C1 segment of cervical spinal cord (tissue), 14 donors: ENCODE measurements around the gene FANCD2.
"Not testable (repeated sequence)": the region's sequence is repeated elsewhere in the genome, so short reads cannot be mapped to it uniquely, and the experiment has no call there.

Source experiments
- DNase-seq, 14 donors: peaks; one replicate each; lab custom pipeline; 2025; lab: John Stamatoyannopoulos, UW

The FANCD2 gene

DNA sequence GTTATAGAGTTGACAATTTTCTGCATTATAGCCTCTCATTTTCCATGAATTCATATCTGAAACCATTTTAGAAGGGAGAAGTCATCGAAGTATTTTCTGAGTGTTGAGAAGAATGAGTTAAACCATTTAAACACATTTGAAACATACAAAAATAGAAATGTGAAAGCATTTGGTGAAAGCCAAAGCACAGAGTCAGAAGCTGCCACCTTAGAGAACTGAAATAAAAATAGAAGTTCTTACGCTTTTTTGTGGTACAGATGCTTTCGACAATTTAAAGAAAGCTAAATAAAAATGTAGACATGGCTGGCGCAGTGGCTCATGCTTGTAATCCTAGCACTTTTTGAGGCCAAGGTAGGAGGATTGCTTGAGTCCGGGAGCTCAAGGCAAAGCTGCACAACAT is 72.8 kb downstream of the FANCD2 start:
- DNase-seq, result no peak

DNA sequence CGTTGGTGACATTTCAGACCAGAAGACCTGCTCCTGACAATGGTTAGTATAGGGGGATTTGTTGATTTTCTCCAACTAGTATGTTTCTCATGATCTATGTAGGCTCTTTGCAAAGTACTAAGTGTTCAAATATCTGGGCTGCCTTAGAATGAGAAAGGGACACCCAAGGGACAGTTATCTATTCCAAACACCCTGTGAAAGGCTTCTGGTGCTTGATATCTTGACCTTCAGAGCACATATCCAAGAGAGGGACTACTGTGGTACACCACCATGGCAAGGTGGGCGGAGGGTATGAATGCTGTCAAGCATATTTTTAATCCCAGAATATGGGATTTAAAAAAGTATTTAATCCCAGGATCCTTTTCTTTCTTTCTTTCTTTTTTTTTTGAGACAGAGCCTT is 80.7 kb downstream of the FANCD2 start:
- no peak for DNase-seq

GRCh38 chr3:10108091-10108490 is 81.9 kb downstream of the FANCD2 start, which contains the start of gene FANCD2OS:
TSS of gene FANCD2OS (minus strand) at chr3:10108255. CDS start at chr3:10104774, 3,481 bp downstream.
- DNase-seq, result no peak

GRCh38 chr3:10115326-10116137 is 89.3 kb downstream of the FANCD2 start, which contains the start of gene BRK1:
TSS of gene BRK1 (plus strand) at chr3:10115675. CDS start at chr3:10115702, 27 bp downstream.
- DNase-seq, result peak; percentile 33 to 92 (median 88)

- peak in 1 of 14 donors; percentile 30 for DNase-seq
Observed at GRCh38 chr3:10116138-10116460, 89.9 kb downstream of the FANCD2 start.

- DNase-seq, result no peak
Observed at GRCh38 chr3:10116928-10117327, 90.7 kb downstream of the FANCD2 start.

GRCh38 chr3:10119376-10119775 is 93.1 kb downstream of the FANCD2 start:
- no peak for DNase-seq

GRCh38 chr3:10121064-10121463 is 94.8 kb downstream of the FANCD2 start:
- DNase-seq, result no peak

DNA sequence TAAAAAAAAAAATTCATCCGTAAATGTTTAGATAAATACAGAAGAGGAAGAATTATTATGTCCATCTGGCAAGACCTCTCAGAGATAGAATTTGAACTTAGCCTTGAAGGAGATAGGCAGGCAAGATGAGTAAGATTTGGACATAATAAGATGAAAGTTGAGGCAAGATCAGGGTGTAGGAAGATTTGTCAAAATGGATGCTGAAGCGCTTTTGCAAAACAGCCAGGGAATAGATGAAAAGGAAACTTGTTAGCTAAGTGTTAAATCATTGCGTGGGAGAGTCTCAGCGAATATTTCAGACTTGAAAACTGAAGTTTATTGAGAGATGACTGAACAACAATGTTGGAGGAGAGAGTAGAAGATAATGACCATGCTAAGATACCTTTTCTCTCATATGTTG is 96.5 kb downstream of the FANCD2 start:
- DNase-seq, result no peak

GRCh38 chr3:10135872-10136271 is 109.6 kb downstream of the FANCD2 start:
- DNase-seq, result not testable (repeated sequence)

DNA sequence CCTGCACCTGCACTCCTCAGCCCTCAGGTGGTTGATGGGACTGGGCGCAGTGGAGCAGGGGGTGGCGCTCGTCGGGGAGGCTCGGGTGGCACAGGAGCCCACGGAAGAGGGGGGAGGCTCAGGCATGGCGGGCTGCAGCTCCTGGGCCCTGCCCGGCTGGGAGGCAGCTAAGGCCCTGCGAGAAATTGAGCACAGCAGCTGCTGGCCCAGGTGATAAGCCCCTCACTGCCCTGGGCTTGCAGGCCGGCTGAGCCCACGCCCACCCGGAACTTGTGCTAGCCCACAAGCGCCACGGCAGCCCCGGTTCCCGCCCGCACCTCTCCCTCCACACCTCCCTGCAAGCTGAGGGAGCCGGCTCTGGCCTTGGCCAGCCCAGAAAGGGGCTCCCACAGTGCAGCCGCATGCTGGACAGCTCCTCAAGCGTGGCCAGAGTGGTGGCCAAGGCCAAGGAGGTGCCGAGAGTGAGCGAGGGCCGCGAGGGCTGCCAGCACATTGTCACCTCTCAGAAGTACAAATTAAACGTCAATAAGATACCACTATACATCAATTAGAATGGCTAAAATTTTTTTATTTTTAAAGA is 110.3 kb downstream of the FANCD2 start:
- no peak for DNase-seq

- no peak for DNase-seq
Observed at GRCh38 chr3:10137178-10137577, 110.9 kb downstream of the FANCD2 start.

DNA sequence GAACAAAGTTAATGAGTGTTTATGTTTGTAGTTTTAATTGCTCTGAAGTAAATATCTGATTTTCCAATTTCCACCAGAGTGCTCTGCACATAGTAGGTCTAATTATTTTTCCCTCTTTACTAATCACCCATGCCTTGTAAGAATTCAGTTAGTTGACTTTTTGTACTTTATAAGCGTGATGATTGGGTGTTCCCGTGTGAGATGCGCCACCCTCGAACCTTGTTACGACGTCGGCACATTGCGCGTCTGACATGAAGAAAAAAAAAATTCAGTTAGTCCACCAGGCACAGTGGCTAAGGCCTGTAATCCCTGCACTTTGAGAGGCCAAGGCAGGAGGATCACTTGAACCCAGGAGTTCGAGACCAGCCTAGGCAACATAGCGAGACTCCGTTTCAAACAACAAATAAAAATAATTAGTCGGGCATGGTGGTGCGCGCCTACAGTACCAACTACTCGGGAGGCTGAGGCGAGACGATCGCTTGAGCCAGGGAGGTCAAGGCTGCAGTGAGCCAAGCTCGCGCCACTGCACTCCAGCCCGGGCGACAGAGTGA is 114.8 kb downstream of the FANCD2 start:
- no peak for DNase-seq

DNA sequence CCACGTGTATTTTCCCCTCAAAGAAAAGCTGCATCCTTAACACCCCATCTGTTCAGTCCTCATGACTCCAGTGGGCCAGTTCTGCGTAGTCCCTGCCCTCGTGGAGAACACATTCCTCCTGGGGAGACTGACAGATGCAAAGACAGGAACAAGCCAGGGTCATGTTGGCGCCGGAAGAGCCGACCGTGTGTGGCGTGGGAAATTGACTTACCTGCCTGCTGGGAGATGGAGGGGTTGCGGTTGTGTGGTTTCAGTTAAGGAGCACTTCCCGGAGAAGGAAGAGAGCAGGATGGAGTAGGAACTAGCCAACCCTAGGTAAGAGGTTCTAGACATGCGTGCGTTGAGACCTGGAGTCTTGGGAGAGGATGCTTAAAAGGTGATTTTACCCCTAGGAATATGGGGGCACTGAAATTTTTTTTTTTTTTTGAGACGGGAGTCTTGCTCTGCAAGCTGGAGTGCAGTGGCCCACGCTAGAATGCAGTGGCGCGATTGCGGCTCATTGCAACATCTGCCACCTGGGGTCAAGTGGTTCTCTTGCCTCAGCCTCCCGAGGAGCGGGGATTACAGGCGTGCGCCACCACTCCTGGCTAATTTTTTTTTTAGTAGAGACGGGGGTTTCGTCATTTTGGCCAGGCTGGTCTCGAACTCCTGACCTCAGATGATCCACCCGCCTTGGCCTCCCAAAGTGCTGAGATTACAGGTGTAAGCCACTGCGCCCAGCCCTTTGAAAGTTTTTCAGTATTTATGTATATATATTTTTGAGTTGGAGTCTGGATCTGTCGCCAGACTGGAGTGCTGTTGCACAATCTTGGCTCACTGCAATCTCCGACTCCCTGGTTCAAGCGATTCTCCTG is 116.7 kb downstream of the FANCD2 start:
- peak in 1 of 14 donors; percentile 13 for DNase-seq

DNA sequence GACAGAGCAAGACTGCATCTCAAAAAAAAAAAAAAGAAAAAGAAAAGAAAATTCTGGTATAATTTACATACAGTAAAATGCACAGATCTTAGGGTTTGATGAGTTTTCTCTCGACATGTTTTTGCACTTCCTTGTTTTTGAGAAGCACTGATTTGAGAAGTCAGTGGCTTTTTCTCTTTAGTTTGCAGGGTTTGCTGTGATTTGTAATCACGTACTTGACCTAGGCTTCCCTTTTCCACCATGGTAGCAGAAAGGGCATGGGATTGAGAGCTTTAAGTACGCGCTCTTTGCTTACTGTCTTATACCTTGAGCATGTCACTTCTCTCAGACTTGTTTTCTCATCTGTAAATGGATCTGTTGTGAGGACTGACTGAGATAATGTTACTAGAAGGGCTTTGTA is 119.4 kb downstream of the FANCD2 start:
- DNase-seq, result no peak

- no peak for DNase-seq
Observed at GRCh38 chr3:10149226-10149625, 123.0 kb downstream of the FANCD2 start.

DNA sequence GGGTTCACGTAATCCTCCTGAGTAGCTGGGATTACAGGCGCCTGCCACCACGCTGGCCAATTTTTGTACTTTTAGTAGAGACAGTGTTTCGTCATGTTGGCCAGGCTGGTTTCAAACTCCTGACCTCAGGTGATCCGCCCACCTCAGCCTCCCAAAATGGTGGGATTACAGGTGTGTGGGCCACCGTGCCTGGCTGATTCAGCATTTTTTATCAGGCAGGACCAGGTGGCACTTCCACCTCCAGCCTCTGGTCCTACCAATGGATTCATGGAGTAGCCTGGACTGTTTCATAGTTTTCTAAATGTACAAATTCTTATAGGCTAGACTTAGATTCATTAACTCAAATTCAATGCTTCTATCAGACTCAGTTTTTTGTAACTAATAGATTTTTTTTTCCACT is 124.8 kb downstream of the FANCD2 start:
- DNase-seq, result no peak
